ENCODE measurements around the gene HNRNPA2B1. TPM values are rescaled to one million over a fixed set of nuclear protein-coding genes. Genes with fewer than 3 reads are reported as not detected.
"Not testable (repeated sequence)": the region's sequence is repeated elsewhere in the genome, so short reads cannot be mapped to it uniquely, and the experiment has no call there.

Gene HNRNPA2B1
- total RNA-seq, 2 experiments from 2014 or later, result 696 to 705 TPM

- no peak for DNase-seq
- no peak overlapping the region for H3K4me3 Mint-ChIP-seq
- H3K27me3 Mint-ChIP-seq, result no peaks in the 10 kb centered on the region
- peak overlapping the region; percentile 63 for H3K27ac Mint-ChIP-seq
- POLR2A ChIA-PET, result interaction anchor here (0.6 to 5.9 kb wide), 22 partner anchors 8 to 295 kb away, joined by 3 to 217 read pairs (median 6); partner anchors contain the start of genes CBX3, HNRNPA2B1 and NFE2L3
- CTCF ChIA-PET, result interaction anchor here (0.7 to 3.3 kb wide), 7 partner anchors 9 to 295 kb away, joined by 3 to 16 read pairs (median 4); no protein-coding TSS in a partner anchor
- peaks cover 78% of the 10 kb centered on the region for H3K4me1 Mint-ChIP-seq
- no peaks in the 10 kb centered on the region for H3K9me3 Mint-ChIP-seq
- H3K36me3 Mint-ChIP-seq (ENCODE audit: low read depth), result peaks cover 84% of the 10 kb centered on the region
Measured at GRCh38 chr7:26187380-26188205, 13.0 kb downstream of the HNRNPA2B1 start.

GRCh38 chr7:26186364-26187311 lies 13.9 kb downstream of the HNRNPA2B1 start:
- Mint-ChIP-seq H3K4me1 (peaks cover 70% of the 10 kb centered on the region), H3K27ac (peak overlapping the region; percentile 63), H3K9me3 (no peaks in the 10 kb centered on the region), H3K27me3 (no peaks in the 10 kb centered on the region), H3K4me3 (no peak overlapping the region), H3K36me3 (ENCODE audit: low read depth) (peaks cover 76% of the 10 kb centered on the region)
- ChIA-PET POLR2A (interaction anchor here (0.8 to 5.9 kb wide), 12 partner anchors 8 to 294 kb away, joined by 3 to 217 read pairs (median 6); partner anchors contain the start of genes CBX3, HNRNPA2B1 and NFE2L3), CTCF (interaction anchor here (0.7 to 3.3 kb wide), 6 partner anchors 10 to 294 kb away, joined by 3 to 14 read pairs (median 4); no protein-coding TSS in a partner anchor)
- DNase-seq, result no peak

- no peak overlapping the region for H3K4me3 Mint-ChIP-seq
- no peaks in the 10 kb centered on the region for H3K9me3 Mint-ChIP-seq
- H3K27ac Mint-ChIP-seq, result peak overlapping the region; percentile 70
- peaks cover 70% of the 10 kb centered on the region for H3K36me3 Mint-ChIP-seq (ENCODE audit: low read depth)
- H3K4me1 Mint-ChIP-seq, result peaks cover 66% of the 10 kb centered on the region
- H3K27me3 Mint-ChIP-seq, result no peaks in the 10 kb centered on the region
- CTCF ChIA-PET, result interaction anchor here (1.3 to 1.5 kb wide), 2 partner anchors 95 to 107 kb away, joined by 3 read pairs; no protein-coding TSS in a partner anchor
- POLR2A ChIA-PET, result interaction anchor here (0.8 to 5.9 kb wide), 5 partner anchors 13 to 34 kb away, joined by 3 to 217 read pairs (median 6); partner anchors contain the start of genes CBX3, HNRNPA2B1 and NFE2L3
- DNase-seq, result no peak
Measured at GRCh38 chr7:26185844-26186180, 14.7 kb downstream of the HNRNPA2B1 start.

- H3K36me3 Mint-ChIP-seq (ENCODE audit: low read depth), result peaks cover 65% of the 10 kb centered on the region
- no peaks in the 10 kb centered on the region for H3K27me3 Mint-ChIP-seq
- POLR2A ChIA-PET, result interaction anchor here (0.8 to 5.9 kb wide), 5 partner anchors 14 to 33 kb away, joined by 3 to 217 read pairs (median 6); partner anchors contain the start of genes CBX3, HNRNPA2B1 and NFE2L3
- CTCF ChIA-PET, result interaction anchor here (0.8 to 1.5 kb wide), 3 partner anchors 94 to 293 kb away, joined by 3 to 4 read pairs (median 3); no protein-coding TSS in a partner anchor
- no peaks in the 10 kb centered on the region for H3K9me3 Mint-ChIP-seq
- H3K4me1 Mint-ChIP-seq, result peaks cover 60% of the 10 kb centered on the region
- H3K4me3 Mint-ChIP-seq, result no peak overlapping the region
- H3K27ac Mint-ChIP-seq, result peak overlapping the region; percentile 70
- no peak for DNase-seq
Measured at GRCh38 chr7:26185131-26185843, 15.3 kb downstream of the HNRNPA2B1 start.

GRCh38 chr7:26184281-26185101 lies 16.1 kb downstream of the HNRNPA2B1 start:
- peaks cover 54% of the 10 kb centered on the region for H3K4me1 Mint-ChIP-seq
- H3K36me3 Mint-ChIP-seq (ENCODE audit: low read depth), result peaks cover 57% of the 10 kb centered on the region
- POLR2A ChIA-PET, result interaction anchor here (0.8 to 5.9 kb wide), 7 partner anchors 13 to 81 kb away, joined by 3 to 217 read pairs (median 5); partner anchors contain the start of genes CBX3, HNRNPA2B1 and NFE2L3

GRCh38 chr7:26183545-26184280 lies 16.8 kb downstream of the HNRNPA2B1 start:
- no peaks in the 10 kb centered on the region for H3K27me3 Mint-ChIP-seq
- peak overlapping the region; percentile 48 for H3K27ac Mint-ChIP-seq
- DNase-seq, result no peak
- POLR2A ChIA-PET, result interaction anchor here (0.8 to 5.5 kb wide), 7 partner anchors 10 to 81 kb away, joined by 3 to 72 read pairs (median 3); partner anchors contain the start of genes CBX3 and HNRNPA2B1
- H3K4me1 Mint-ChIP-seq, result peaks cover 48% of the 10 kb centered on the region
- no peak overlapping the region for H3K4me3 Mint-ChIP-seq
- H3K9me3 Mint-ChIP-seq, result no peaks in the 10 kb centered on the region
- H3K36me3 Mint-ChIP-seq (ENCODE audit: low read depth), result peaks cover 52% of the 10 kb centered on the region
- CTCF ChIA-PET, result interaction anchor here (1.0 to 1.9 kb wide), 3 partner anchors 32 to 181 kb away, joined by 3 to 9 read pairs (median 4); partner anchors contain the start of gene NFE2L3

More at GRCh38 chr7:26184281-26185101, 16.1 kb downstream of the HNRNPA2B1 start:
- not testable (repeated sequence) for H3K4me3 Mint-ChIP-seq, DNase-seq, H3K9me3 Mint-ChIP-seq, H3K27me3 Mint-ChIP-seq
- H3K27ac Mint-ChIP-seq, result peak overlapping the region; percentile 48
- CTCF ChIA-PET, result interaction anchor here (0.8 to 1.9 kb wide), 4 partner anchors 93 to 292 kb away, joined by 3 to 9 read pairs (median 4); no protein-coding TSS in a partner anchor

GRCh38 chr7:26182706-26183105 lies 17.8 kb downstream of the HNRNPA2B1 start:
- POLR2A ChIA-PET, result interaction anchor here (1.0 to 5.5 kb wide), 9 partner anchors 9 to 49 kb away, joined by 3 to 72 read pairs (median 3); partner anchors contain the start of gene CBX3
- Mint-ChIP-seq H3K36me3 (ENCODE audit: low read depth) (peaks cover 46% of the 10 kb centered on the region), H3K9me3 (no peaks in the 10 kb centered on the region), H3K27ac (no peak overlapping the region), H3K27me3 (no peaks in the 10 kb centered on the region), H3K4me1 (peaks cover 40% of the 10 kb centered on the region), H3K4me3 (no peak overlapping the region)
- no peak for DNase-seq
- CTCF ChIA-PET, result interaction anchor here (0.6 to 1.9 kb wide), 5 partner anchors 31 to 1004 kb away, joined by 3 to 9 read pairs (median 4); partner anchors contain the start of gene NFE2L3

GRCh38 chr7:26182283-26182682 lies 18.3 kb downstream of the HNRNPA2B1 start:
- peaks cover 43% of the 10 kb centered on the region for H3K36me3 Mint-ChIP-seq (ENCODE audit: low read depth)
- no peak overlapping the region for H3K4me3 Mint-ChIP-seq
- DNase-seq, result no peak
- CTCF ChIA-PET, result interaction anchor here (0.6 to 1.9 kb wide), 3 partner anchors 30 to 1003 kb away, joined by 3 to 9 read pairs (median 4); partner anchors contain the start of gene NFE2L3
- POLR2A ChIA-PET, result interaction anchor here (1.0 to 5.5 kb wide), 8 partner anchors 11 to 49 kb away, joined by 3 to 72 read pairs (median 4); partner anchors contain the start of gene NFE2L3
- H3K27me3 Mint-ChIP-seq, result no peaks in the 10 kb centered on the region
- no peaks in the 10 kb centered on the region for H3K9me3 Mint-ChIP-seq
- H3K27ac Mint-ChIP-seq, result no peak overlapping the region
- peaks cover 39% of the 10 kb centered on the region for H3K4me1 Mint-ChIP-seq

GRCh38 chr7:26181474-26182227 lies 18.9 kb downstream of the HNRNPA2B1 start:
- ChIA-PET CTCF (interaction anchor here (1.9 kb wide), 1 partner anchor 289 kb away, joined by 5 read pairs; no protein-coding TSS in a partner anchor), POLR2A (interaction anchor here (1.1 to 5.5 kb wide), 10 partner anchors 7 to 101 kb away, joined by 3 to 72 read pairs (median 4); partner anchors contain the start of gene NFE2L3)
- DNase-seq, result no peak
- no peaks in the 10 kb centered on the region for H3K9me3 Mint-ChIP-seq
- H3K27me3 Mint-ChIP-seq, result no peaks in the 10 kb centered on the region
- H3K4me3 Mint-ChIP-seq, result no peak overlapping the region
- H3K36me3 Mint-ChIP-seq (ENCODE audit: low read depth), result peaks cover 38% of the 10 kb centered on the region
- peaks cover 35% of the 10 kb centered on the region for H3K4me1 Mint-ChIP-seq
- peak overlapping the region; percentile 4 for H3K27ac Mint-ChIP-seq

All from activated CD4-positive, alpha-beta memory T cell treated with anti-CD3 and anti-CD28 coated beads, Interleukin-2, amount 10 ng/mL, durations not matched to agents 7 days and 5 days (primary cell).